NCI-H748 (cell line): ENCODE data around the gene ABT1.
"Not testable (repeated sequence)": the region's sequence is repeated elsewhere in the genome, so short reads cannot be mapped to it uniquely, and the experiment has no call there.

Experiments used
- DNase-seq: peaks from one replicate; lab custom pipeline; 2025; ENCODE audit not compliant: unreplicated experiment; lab: John Stamatoyannopoulos, UW

Gene ABT1

GRCh38 chr6:26596579-26597388 lies at the start of gene ABT1:
Gene ABT1 (plus strand): TSS chr6:26596953. CDS start chr6:26596983, 30 bp downstream.
- peak; percentile 99 for DNase-seq

GRCh38 chr6:26547363-26547762 lies 49.4 kb upstream of the ABT1 start:
- not testable (repeated sequence) for DNase-seq

DNA sequence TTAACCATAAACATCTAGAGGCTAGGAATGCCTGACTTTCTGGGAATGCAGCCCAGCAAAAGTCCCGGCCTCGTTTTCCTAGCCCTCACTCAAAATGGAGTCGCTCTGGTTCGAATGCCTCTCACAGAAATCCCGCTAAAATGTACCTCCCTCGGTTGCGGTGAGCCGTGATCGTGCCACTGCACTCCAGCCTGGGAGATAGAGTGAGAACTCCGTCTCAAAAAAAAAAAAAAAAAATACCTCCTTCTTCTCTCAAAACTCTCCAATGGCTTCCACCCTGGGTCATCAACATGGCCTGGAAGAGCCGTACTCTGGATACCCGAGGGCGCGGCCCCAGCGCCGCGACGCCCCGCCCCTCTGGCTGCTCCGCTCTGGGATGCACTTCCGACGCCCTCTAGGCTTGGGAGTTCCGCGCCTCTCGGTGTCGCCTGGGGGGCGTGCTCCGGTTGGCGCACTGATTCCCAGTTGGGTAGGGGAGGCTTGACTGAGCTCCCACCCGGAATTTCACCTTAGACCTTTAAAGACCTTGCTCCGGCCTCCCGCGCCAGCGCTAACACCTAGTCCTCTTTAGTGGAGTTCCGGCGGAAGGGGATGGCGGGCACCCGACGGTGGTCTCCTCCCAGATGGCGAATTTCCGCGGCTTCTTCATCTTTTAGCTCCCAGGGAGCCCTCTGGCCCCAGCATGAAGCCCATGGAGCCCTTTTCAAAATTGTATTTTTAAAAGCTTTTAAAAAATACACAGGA lies 46.3 kb upstream of the ABT1 start:
- peak; percentile 90 for DNase-seq

GRCh38 chr6:26552205-26552604 lies 44.5 kb upstream of the ABT1 start:
- peak; percentile 20 for DNase-seq

GRCh38 chr6:26552640-26553188 lies 44.0 kb upstream of the ABT1 start:
- peak; percentile 61 for DNase-seq

DNA sequence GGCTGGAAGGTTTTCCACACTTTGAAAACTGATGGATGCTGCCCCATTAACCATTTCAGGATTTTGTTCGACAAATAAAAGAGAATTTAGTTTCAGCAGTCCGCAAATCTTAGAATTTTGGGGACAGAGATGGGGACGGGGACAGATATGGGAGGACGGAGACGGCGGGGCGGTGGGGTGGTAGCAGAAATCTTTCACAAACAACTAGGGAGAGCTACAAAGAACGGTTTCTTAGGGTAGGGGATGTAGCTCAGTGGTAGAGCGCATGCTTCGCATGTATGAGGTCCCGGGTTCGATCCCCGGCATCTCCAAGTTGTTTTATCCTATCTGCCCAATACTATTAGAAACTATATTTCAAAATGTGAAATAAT lies 43.5 kb upstream of the ABT1 start:
- peak; percentile 84 for DNase-seq

DNA sequence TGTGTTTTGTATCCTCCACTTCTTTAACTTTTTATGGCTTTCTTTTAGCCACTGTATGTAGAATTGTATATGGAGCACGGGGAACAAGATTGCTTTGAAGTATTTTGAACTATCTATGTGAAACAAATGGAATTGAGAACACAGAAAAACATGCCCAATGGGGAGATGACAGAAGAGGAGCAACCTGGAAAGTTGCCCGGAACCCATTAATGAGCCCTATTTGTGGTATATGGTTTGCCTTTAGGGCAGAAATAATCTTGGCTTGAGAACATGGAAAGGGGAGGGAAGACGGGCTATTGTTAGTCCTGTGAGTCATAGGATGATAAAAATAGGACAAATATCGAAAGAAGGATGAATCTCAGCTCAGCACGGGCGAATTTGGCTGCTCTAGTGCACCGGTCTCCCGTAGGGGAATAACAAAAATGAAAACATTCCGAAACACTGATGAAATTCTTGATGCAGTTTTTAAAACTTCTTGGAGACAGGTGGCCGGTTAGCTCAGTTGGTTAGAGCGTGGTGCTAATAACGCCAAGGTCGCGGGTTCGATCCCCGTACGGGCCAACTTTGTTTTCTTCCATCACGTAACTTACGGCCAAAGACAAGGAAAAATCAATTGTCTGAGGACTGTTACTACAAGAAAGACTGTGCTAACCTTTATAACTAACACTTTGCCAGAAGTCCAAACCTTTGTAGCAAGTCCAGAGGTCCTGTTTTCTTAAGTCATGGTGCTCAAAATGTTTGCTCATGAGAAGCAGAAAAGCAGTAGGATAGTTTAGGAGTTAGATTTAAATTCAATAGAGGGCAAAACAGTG lies 42.9 kb upstream of the ABT1 start:
- peak; percentile 86 for DNase-seq

- no peak for DNase-seq
Measured at GRCh38 chr6:26554447-26554696, 42.4 kb upstream of the ABT1 start.

DNA sequence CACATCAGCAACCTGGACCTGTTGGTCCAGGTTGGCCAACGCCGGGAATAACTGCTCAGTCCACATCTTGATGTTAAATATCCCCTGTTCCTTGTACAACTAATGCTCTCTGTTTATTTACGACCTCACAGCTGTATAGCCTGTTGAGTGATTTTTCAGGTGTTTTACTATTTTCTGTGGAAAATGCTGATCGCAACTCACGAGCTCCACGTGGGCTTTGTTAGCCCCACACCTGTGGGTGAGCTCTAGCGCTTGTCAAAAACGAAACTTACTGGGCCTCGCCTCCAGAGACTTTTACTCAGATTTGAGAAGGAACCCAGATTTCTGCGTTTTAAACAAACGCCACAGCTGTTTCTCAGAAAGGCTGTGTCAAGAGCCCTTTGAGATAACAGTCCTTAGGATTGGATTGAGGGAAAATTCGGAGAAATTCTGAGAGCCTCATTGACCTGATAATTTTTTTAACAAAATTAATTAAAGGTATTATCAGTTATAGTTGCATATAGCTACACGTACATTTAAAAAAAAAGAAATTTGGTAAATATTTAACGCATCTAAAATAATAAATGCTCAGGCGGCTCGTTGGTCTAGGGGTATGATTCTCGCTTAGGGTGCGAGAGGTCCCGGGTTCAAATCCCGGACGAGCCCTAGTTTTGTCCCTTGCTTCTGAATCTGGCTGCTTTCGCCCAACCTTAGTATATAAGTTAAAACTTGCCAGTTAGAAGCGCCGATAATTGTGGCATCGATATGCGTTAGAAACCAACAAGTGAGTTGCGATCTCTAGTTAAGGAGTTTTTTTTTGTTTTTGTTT lies 41.9 kb upstream of the ABT1 start:
- peak; percentile 45 for DNase-seq

DNA sequence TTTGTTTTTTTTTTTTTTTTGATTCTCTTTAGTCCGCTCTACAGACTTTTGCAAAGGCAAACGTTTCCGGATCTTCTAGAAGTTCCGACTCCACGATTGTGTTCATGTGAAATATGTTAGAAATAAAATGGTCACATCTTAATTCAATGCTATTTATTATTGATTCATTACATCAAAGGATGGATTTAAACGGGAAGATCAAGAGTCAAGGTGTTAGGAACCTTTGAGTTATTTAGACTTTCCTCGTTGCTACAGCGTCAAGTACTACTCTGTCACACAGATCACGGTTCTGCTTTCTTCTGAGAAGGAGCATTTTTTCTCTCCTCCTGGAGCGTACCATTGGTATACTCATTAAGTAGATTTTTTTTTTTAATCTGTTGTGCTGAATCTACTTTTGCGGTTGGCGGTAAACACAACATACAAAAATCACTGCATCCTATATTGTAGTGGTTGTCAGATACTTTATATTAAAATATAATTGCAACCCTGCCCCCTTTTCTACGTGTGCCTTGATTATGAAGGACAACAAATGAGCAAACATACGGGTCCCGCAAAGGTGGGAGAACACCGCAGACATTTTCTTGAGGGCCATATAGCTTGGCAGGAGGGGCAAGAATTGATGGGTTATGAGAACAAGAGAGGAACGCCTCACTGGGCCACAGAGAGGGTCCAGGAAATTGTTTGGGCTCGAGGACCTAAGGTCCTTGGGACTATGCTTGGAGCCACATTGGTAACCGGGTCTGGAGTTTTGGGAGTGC lies 41.1 kb upstream of the ABT1 start:
- DNase-seq: no peak

- DNase-seq: peak; percentile 83
Measured at GRCh38 chr6:26556263-26557070, 40.3 kb upstream of the ABT1 start.

DNA sequence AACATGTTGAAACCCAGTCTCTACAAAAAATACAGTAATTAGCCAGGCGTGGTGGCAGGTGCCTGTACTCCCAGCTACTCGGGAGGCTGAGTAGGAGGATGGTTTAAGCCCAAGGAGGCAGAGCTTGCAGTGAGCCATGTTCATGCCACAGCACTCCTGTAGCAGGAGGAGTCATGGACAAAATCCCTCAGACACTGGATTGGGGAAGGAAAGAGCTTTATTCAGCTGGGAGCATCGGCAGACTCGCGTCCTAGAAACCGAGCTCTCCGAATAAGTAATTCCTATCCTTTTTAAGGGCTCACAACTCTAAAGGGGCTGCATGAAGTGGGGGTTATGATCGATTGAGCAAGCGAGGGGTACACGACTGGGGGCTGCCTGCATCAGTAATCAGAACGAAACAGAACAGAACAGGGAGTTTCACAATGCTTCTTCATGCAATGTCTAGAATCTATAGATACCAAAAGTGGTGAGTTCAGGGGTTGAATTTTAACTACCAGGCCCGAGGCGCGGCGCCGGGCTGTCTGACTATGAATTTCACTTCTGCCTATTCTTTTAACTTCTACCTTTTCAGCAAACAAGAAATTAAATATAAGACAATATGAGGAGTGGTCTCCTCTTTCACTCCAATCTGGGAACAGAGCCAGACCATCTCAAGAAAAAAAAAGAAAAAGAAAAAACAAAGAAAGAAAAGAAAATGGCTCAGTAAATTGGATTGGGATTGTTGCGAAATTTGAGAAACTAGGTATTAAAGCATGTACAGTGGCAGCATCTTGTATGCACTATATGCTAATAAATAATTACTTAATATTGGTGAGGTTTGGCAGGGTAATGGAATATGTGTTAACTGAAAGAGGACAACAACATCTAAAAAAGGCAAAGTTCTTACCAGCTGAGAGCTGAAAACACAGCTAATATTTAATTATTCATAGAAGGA lies 35.0 kb upstream of the ABT1 start:
- DNase-seq: no peak

DNA sequence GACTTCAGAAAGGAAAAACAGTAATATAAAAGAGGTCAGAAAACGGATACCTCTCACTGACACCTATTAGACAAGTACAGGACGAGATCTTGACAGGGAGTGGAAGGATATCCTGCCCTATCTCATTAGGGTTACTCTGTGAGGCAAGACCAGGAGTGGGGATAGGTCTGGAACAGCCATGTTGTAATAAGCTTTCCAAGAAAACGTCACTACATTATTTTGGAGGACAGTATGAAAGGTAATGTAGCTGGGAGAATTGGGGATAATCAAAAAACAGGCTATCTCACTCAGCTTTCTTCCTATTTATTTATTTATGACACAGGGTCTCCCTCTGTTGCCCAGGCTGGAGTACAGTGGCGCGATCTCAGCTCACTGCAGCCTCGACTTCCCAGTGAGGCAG lies 33.3 kb upstream of the ABT1 start:
- no peak for DNase-seq

DNA sequence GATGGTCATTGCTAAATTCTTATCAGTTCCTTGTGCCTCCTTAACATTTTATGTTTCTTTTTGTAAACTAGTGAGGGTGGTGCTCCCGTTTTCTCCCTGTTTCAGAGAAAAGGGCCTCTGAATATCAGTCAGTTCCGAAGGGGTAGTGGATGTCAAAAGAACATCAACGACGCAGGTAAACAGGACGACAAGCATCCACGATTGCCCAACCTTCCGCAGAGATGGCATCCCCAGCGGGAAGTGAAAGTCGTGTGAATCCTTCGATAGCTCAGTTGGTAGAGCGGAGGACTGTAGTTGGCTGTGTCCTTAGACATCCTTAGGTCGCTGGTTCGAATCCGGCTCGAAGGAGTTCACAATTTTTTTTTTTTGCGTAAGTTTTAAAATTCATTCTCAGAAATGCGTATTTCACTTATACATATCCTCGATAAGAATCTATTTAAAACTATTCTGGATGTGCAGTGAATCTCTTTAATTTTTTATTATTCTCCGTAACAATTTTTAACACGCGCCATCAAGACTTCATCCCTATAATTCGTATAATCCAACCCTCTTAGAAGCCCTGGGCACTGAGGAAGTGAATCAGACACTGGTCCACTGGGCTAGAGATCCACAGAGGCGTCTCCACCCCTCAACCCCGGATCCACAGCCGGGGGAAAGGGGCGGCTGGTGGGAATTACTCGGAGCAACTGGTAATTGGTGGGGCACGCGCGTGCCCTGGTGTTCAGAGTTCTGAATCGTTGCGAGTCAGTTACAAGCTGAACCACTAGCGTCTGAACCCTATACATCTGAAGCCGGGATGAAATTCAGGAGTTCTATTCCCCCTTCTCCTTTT lies 27.9 kb upstream of the ABT1 start:
- DNase-seq: peak; percentile 94

DNA sequence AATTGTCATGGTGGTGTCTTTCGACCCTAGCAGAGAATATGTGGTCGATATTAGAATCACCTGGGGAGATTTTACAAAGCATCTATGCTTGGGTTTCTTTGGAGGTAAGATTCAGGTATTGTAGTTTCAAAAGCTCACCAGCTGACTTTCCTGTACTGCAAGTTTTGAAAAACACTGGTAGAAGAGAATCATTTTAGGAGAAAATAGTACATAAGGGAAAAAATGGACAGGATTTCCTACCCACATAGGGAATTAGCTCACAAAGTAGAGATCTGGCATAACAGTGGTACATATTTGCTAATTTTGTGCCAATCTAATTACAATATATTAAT lies 27.4 kb upstream of the ABT1 start:
- DNase-seq: no peak

- DNase-seq: peak; percentile 24
Measured at GRCh38 chr6:26570027-26570809, 26.5 kb upstream of the ABT1 start.
